Calu3 (cell line): ENCODE measurements around the gene CABP5. TPM values are rescaled to one million over a fixed set of nuclear protein-coding genes. Genes with fewer than 3 reads are reported as not detected.

ENCODE experiments used
- BruUV-seq: library from RNA; stranded (reverse); fragments of 400-500 nt; replicated peaks from 2 replicates; lab custom pipeline; 2021; lab: Mats Ljungman, UMichigan
- CTCF ChIA-PET: fragments of 300-600 bp; sonication (Branson Sonifier 250); formaldehyde crosslinking; loops from one replicate; lab custom pipeline; 2022; ENCODE audit warnings: antibody characterized with exemption; lab: Charles Lee
- DNase-seq: peaks from one replicate; pipeline ENCODE4 v3.0.0; 2022
- H3K27ac Mint-ChIP-seq: one replicate; pipeline ENCODE4 v1.8.0; 2022; ENCODE audit warnings: mixed read lengths; ENCODE audit not compliant: unreplicated experiment
- H3K27me3 Mint-ChIP-seq: one replicate; pipeline ENCODE4 v1.8.0; 2022; ENCODE audit warnings: mixed read lengths; ENCODE audit not compliant: unreplicated experiment
- H3K36me3 Mint-ChIP-seq: one replicate; pipeline ENCODE4 v1.8.0; 2022; ENCODE audit warnings: mild to moderate bottlenecking, moderate library complexity, mixed read lengths; ENCODE audit not compliant: insufficient read depth, unreplicated experiment
- H3K4me1 Mint-ChIP-seq: one replicate; pipeline ENCODE4 v1.8.0; 2022; ENCODE audit warnings: mild to moderate bottlenecking, low read depth, mixed read lengths; ENCODE audit not compliant: unreplicated experiment
- H3K4me3 Mint-ChIP-seq: one replicate; pipeline ENCODE4 v1.8.0; 2022; ENCODE audit warnings: mild to moderate bottlenecking, low read depth, moderate library complexity, mixed read lengths; ENCODE audit not compliant: unreplicated experiment
- H3K9me3 Mint-ChIP-seq: one replicate; pipeline ENCODE4 v1.8.0; 2022; ENCODE audit warnings: low read depth, mixed read lengths; ENCODE audit not compliant: unreplicated experiment
- CTCF ChIP-seq: fragments of 200-600 bp; IDR thresholded peaks from one replicate; pipeline ENCODE4 v1.8.0; 2022; ENCODE audit warnings: antibody characterized with exemption; ENCODE audit not compliant: unreplicated experiment
- intact Hi-C: fragments of 100-400 bp; cut with micrococcal nuclease; formaldehyde crosslinking; loops from one replicate; pipeline ENCODE4 v1.10.0; 2022; ENCODE audit not compliant: unreplicated experiment
- total RNA-seq: library from RNA; stranded (reverse); gene quantifications from 2 replicates; pipeline ENCODE4 v1.2.3, GENCODE V29; 2022

CABP5 gene
- total RNA-seq, 1 experiment from 2014 or later: not detected

DNA sequence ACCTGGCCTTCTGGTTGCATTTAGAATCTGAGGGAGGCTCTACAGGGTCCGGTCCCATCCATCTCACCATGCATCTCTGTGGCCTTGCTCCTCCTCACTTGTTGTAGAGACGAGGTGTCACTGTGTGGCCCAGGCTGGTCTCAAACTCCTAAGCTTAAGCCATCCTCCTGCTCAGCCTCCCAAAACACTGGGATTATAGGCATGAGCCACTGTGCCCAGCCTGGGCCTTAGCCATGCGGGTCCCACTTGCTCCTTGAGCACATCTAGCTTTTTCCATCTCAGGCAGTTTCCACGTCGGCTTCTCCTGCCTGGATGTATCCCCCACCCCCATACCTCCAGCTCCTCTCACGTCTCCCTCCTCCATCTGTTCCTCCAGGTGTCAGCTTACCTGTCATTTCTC lies 39.6 kb downstream of the CABP5 start:
- Mint-ChIP-seq H3K27me3 (peaks cover 44% of the 10 kb centered on the region), H3K4me3 (no peak overlapping the region), H3K36me3 (no peaks in the 10 kb centered on the region), H3K9me3 (peaks cover 3% of the 10 kb centered on the region), H3K27ac (no peak overlapping the region), H3K4me1 (no peaks in the 10 kb centered on the region)
- intact Hi-C loops: no loop called here
- CTCF ChIA-PET: interaction anchor here (0.6 kb wide), 1 partner anchor 94 kb away, joined by 3 read pairs; no protein-coding TSS in a partner anchor
- no TSS peak for BruUV-seq
- TF ChIP-seq CTCF: no peak
- DNase-seq: no peak

GRCh38 chr19:48000846-48001245 lies 43.0 kb downstream of the CABP5 start:
- H3K27me3 Mint-ChIP-seq: peaks cover 45% of the 10 kb centered on the region
- no peak overlapping the region for H3K27ac Mint-ChIP-seq
- no peak overlapping the region for H3K4me3 Mint-ChIP-seq
- H3K36me3 Mint-ChIP-seq: no peaks in the 10 kb centered on the region
- peaks cover 5% of the 10 kb centered on the region for H3K9me3 Mint-ChIP-seq
- intact Hi-C loops: no loop called here
- DNase-seq: no peak
- CTCF ChIA-PET: no interaction called here
- TF ChIP-seq CTCF: no peak
- no peaks in the 10 kb centered on the region for H3K4me1 Mint-ChIP-seq
- no TSS peak for BruUV-seq

DNA sequence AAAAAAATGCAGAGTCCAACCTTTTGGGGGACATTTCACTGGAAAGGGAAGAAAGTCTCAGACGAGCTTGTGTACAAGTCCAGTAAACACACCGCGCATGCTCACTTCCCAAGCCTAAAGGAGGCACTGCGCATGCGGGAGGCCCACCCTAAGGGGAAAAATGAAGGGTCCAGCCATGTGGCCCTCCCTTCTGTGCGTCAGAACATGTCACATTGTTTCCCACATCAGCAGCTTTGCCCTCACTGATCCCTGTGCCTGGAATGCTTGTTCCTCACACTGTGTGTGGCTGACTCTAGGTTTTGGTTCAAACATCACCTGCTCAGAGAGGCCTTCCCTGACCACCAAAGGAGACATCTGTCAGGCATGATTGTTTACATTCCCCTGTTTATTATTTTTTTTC lies 45.1 kb downstream of the CABP5 start:
- Mint-ChIP-seq H3K4me1 (no peaks in the 10 kb centered on the region), H3K27ac (no peak overlapping the region), H3K27me3 (peaks cover 46% of the 10 kb centered on the region), H3K4me3 (no peak overlapping the region), H3K9me3 (peaks cover 5% of the 10 kb centered on the region), H3K36me3 (no peaks in the 10 kb centered on the region)
- CTCF ChIA-PET: no interaction called here
- intact Hi-C loops: no loop called here
- no peak for TF ChIP-seq CTCF
- no TSS peak for BruUV-seq
- no peak for DNase-seq

GRCh38 chr19:47996230-47996727 lies 47.6 kb downstream of the CABP5 start:
- no peak for TF ChIP-seq CTCF
- no peak for DNase-seq
- no peaks in the 10 kb centered on the region for H3K36me3 Mint-ChIP-seq
- peaks cover 45% of the 10 kb centered on the region for H3K27me3 Mint-ChIP-seq
- peaks cover 5% of the 10 kb centered on the region for H3K9me3 Mint-ChIP-seq
- no peak overlapping the region for H3K27ac Mint-ChIP-seq
- CTCF ChIA-PET: no interaction called here
- no peak overlapping the region for H3K4me3 Mint-ChIP-seq
- H3K4me1 Mint-ChIP-seq: no peaks in the 10 kb centered on the region
- intact Hi-C loops: no loop called here
- no TSS peak for BruUV-seq
